ENCODE data around the gene TM4SF4. TPM values are rescaled to one million over a fixed set of nuclear protein-coding genes. Genes with fewer than 3 reads are reported as not detected.

The TM4SF4 gene
- total and polyA plus RNA-seq, 7 donors: 0.07 to 0.66 (median 0.13) TPM; not detected in 4

- 90 to 93% (median 92%) methylated on average over 31 of the region's 31 CpGs for WGBS, 3 donors
- ATAC-seq: no peak
- no peaks in the 10 kb centered on the region for H3K9me3 ChIP-seq
- H3K4me3 ChIP-seq: no peak overlapping the region
- H3K27me3 ChIP-seq (ENCODE audit: insufficient read depth in 3 of 3, low read length in 2 of 3): no peaks in the 10 kb centered on the region
- intact Hi-C loops (cut with DNase I): no loop called here
- no peaks in the 10 kb centered on the region for H3K4me1 ChIP-seq
- no peaks in the 10 kb centered on the region for H3K36me3 ChIP-seq (ENCODE audit: insufficient read depth in 1 of 2, low read depth in 1 of 2)
- no peak overlapping the region for H3K27ac ChIP-seq
- TF ChIP-seq CTCF (IDR thresholded peaks at IDR 0.05): no peak
- no peak for DNase-seq
Measured at GRCh38 chr3:149464542-149465328, 9.8 kb upstream of the TM4SF4 start.

GRCh38 chr3:149465351-149465883 is 9.1 kb upstream of the TM4SF4 start:
- no peak overlapping the region for H3K27ac ChIP-seq
- no peak overlapping the region for H3K4me3 ChIP-seq
- intact Hi-C loops (cut with DNase I): no loop called here
- no peak for TF ChIP-seq CTCF (IDR thresholded peaks at IDR 0.05)
- no peaks in the 10 kb centered on the region for H3K36me3 ChIP-seq (ENCODE audit: insufficient read depth in 1 of 2, low read depth in 1 of 2)
- 63 to 78% (median 63%) methylated on average over 10 of the region's 10 CpGs for WGBS, 3 donors
- ATAC-seq (no peak), DNase-seq (no peak)
- no peaks in the 10 kb centered on the region for H3K9me3 ChIP-seq
- no peaks in the 10 kb centered on the region for H3K4me1 ChIP-seq
- no peaks in the 10 kb centered on the region for H3K27me3 ChIP-seq (ENCODE audit: insufficient read depth in 3 of 3, low read length in 2 of 3)

GRCh38 chr3:149466192-149466591 is 8.3 kb upstream of the TM4SF4 start:
- intact Hi-C loops (cut with DNase I): no loop called here
- no peak overlapping the region for H3K27ac ChIP-seq

DNA sequence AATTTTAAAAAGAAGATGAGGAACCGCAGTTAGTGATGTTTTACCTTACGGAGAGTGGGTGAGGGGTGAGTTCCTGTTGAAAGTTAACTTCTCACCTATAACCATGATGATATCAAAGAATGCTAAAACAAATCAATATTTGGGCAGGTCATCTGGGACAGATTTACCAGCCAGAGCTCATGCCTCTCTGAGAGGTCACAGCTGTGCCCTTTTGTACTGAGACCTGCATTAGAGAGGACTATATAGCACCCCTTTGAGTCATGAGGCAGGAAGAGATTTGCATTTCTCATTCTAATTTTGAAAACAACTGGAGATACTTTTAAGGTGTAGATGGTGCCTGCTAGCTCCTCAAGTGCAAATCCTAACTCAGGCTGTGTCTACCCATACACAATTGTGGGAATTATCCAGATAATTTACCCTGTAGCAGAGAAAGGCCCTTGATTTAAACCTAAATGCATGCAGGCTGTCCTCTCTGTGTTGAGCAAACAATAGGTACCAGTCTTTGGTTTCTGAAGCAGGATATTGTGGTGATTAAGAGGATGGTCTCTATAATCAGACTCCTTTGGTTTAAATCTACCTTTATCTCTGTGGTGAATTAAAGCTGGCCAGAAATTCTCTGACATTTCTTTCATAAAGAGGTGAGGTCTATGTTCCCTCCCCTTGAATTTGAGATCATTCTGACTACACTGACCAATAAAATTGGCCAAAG is 5.8 kb upstream of the TM4SF4 start:
- ATAC-seq: no peak
- no peak overlapping the region for H3K27ac ChIP-seq

More at GRCh38 chr3:149466192-149466591, 8.3 kb upstream of the TM4SF4 start:
- no peak for TF ChIP-seq CTCF (IDR thresholded peaks at IDR 0.05)
- DNase-seq (no peak), ATAC-seq (peak in 1 of 4 donors; percentile 46)
- 79 to 83% (median 81%) methylated on average over 4 of the region's 4 CpGs for WGBS, 3 donors
- no peaks in the 10 kb centered on the region for H3K4me1 ChIP-seq
- H3K36me3 ChIP-seq (ENCODE audit: insufficient read depth in 1 of 2, low read depth in 1 of 2): no peaks in the 10 kb centered on the region
- no peaks in the 10 kb centered on the region for H3K9me3 ChIP-seq
- no peaks in the 10 kb centered on the region for H3K27me3 ChIP-seq (ENCODE audit: insufficient read depth in 3 of 3, low read length in 2 of 3)
- no peak overlapping the region for H3K4me3 ChIP-seq

More for the DNA sequence above, 5.8 kb upstream of the TM4SF4 start:
- Histone ChIP-seq H3K36me3 (ENCODE audit: insufficient read depth in 1 of 2, low read depth in 1 of 2) (no peaks in the 10 kb centered on the region), H3K4me3 (no peak overlapping the region), H3K4me1 (peaks cover 17% of the 10 kb centered on the region), H3K9me3 (no peaks in the 10 kb centered on the region), H3K27me3 (ENCODE audit: insufficient read depth in 3 of 3, low read length in 2 of 3) (no peaks in the 10 kb centered on the region)
- no peak for DNase-seq
- no peak for TF ChIP-seq CTCF (IDR thresholded peaks at IDR 0.05)
- intact Hi-C loops (cut with DNase I): no loop called here
- 93 to 97% (median 95%) methylated on average over 2 of the region's 2 CpGs for WGBS, 3 donors
